Activated B cell treated with CpG ODN at 0.5 μM for 24 hours (primary cell): ENCODE results near the gene SIAH3. TPM values are rescaled to one million over a fixed set of nuclear protein-coding genes. Genes with fewer than 3 reads are reported as not detected.

Experiments used
- ATAC-seq: fragments of 200-7000 bp; cut with Tn5 transposase; one replicate; pipeline ENCODE4 v1.10.0; 2021; ENCODE audit warnings: low read depth, mild to moderate bottlenecking, moderate library complexity
- CTCF ChIA-PET: fragments of 350-600 bp; sonication (Branson Sonifier 250); formaldehyde crosslinking; loops from one replicate; lab custom pipeline; 2021; ENCODE audit warnings: antibody characterized with exemption; lab: Charles Lee
- POLR2A ChIA-PET: fragments of 350-600 bp; sonication (Branson Sonifier 250); formaldehyde crosslinking; loops from one replicate; lab custom pipeline; 2021; ENCODE audit warnings: antibody characterized with exemption; lab: Charles Lee
- DNase-seq: peaks from one replicate; pipeline ENCODE4 v3.0.0; 2022
- H3K27ac Mint-ChIP-seq: one replicate; pipeline ENCODE4 v1.8.0; 2020; ENCODE audit warnings: mixed read lengths
- H3K27me3 Mint-ChIP-seq: one replicate; pipeline ENCODE4 v1.8.0; 2021; ENCODE audit warnings: mixed read lengths
- H3K36me3 Mint-ChIP-seq: one replicate; pipeline ENCODE4 v1.8.0; 2021; ENCODE audit warnings: low read depth, mixed read lengths
- H3K4me1 Mint-ChIP-seq: one replicate; pipeline ENCODE4 v1.8.0; 2021; ENCODE audit warnings: mixed read lengths
- H3K4me3 Mint-ChIP-seq: one replicate; pipeline ENCODE4 v1.8.0; 2020; ENCODE audit warnings: mild to moderate bottlenecking, mixed read lengths
- H3K9me3 Mint-ChIP-seq: one replicate; pipeline ENCODE4 v1.8.0; 2020; ENCODE audit warnings: mixed read lengths
- CTCF ChIP-seq: fragments of 200-600 bp; IDR thresholded peaks from one replicate; pipeline ENCODE4 v1.8.0; 2022; ENCODE audit warnings: antibody characterized with exemption, mild to moderate bottlenecking
- intact Hi-C: fragments of 100-400 bp; cut with micrococcal nuclease; formaldehyde crosslinking; loops from one replicate; pipeline ENCODE4 v1.15.1; 2024
- total RNA-seq: library from RNA; stranded (reverse); gene quantifications from 2 replicates; pipeline ENCODE4 v1.2.3, GENCODE V29; 2022

Gene SIAH3
- total RNA-seq, 1 donor from 2014 or later = not detected

- Mint-ChIP-seq H3K4me1 (no peaks in the 10 kb centered on the region), H3K4me3 (no peak overlapping the region), H3K27me3 (no peaks in the 10 kb centered on the region), H3K36me3 (no peaks in the 10 kb centered on the region), H3K27ac (no peak overlapping the region), H3K9me3 (no peaks in the 10 kb centered on the region)
- CTCF ChIA-PET = no interaction called here
- TF ChIP-seq CTCF = no peak
- DNase-seq (no peak), ATAC-seq (no peak)
- POLR2A ChIA-PET = no interaction called here
- intact Hi-C loops = no loop called here
These were observed 54.9 kb downstream of the SIAH3 start for GRCh38 chr13:45796426-45797235.

- no peak for TF ChIP-seq CTCF
- DNase-seq (no peak), ATAC-seq (no peak)
- no peak overlapping the region for H3K27ac Mint-ChIP-seq
- no peak overlapping the region for H3K4me3 Mint-ChIP-seq
- H3K27me3 Mint-ChIP-seq = peaks cover 4% of the 10 kb centered on the region
- H3K9me3 Mint-ChIP-seq = no peaks in the 10 kb centered on the region
- no peaks in the 10 kb centered on the region for H3K36me3 Mint-ChIP-seq
- intact Hi-C loops = no loop called here
- ChIA-PET POLR2A (no interaction called here), CTCF (no interaction called here)
- H3K4me1 Mint-ChIP-seq = no peaks in the 10 kb centered on the region
These were observed 58.7 kb downstream of the SIAH3 start for GRCh38 chr13:45792827-45793303.

- no peak overlapping the region for H3K27ac Mint-ChIP-seq
- H3K9me3 Mint-ChIP-seq = no peaks in the 10 kb centered on the region
- H3K4me3 Mint-ChIP-seq = no peak overlapping the region
- no peaks in the 10 kb centered on the region for H3K4me1 Mint-ChIP-seq
- ATAC-seq (no peak), DNase-seq (no peak)
- intact Hi-C loops = no loop called here
- H3K27me3 Mint-ChIP-seq = peaks cover 10% of the 10 kb centered on the region
- no peak for TF ChIP-seq CTCF
- no peaks in the 10 kb centered on the region for H3K36me3 Mint-ChIP-seq
- ChIA-PET CTCF (no interaction called here), POLR2A (no interaction called here)
These were observed 63.5 kb downstream of the SIAH3 start for GRCh38 chr13:45788011-45788410.

GRCh38 chr13:45787346-45787745 lies 64.2 kb downstream of the SIAH3 start:
- H3K27me3 Mint-ChIP-seq = peaks cover 10% of the 10 kb centered on the region

More at GRCh38 chr13:45787346-45787745, 64.2 kb downstream of the SIAH3 start:
- ATAC-seq (no peak), DNase-seq (no peak)
- Mint-ChIP-seq H3K4me1 (no peaks in the 10 kb centered on the region), H3K36me3 (no peaks in the 10 kb centered on the region), H3K4me3 (no peak overlapping the region), H3K27ac (no peak overlapping the region), H3K9me3 (no peaks in the 10 kb centered on the region)
- intact Hi-C loops = no loop called here
- TF ChIP-seq CTCF = no peak
- ChIA-PET POLR2A (no interaction called here), CTCF (no interaction called here)
